NB4 (cell line): ENCODE measurements around the gene NTN5.

ENCODE experiments used
- POLR2A ChIP-seq: IDR thresholded peaks from 2 replicates; pipeline ENCODE4 v1.6.1; 2011; ENCODE audit warnings: mild to moderate bottlenecking; ENCODE audit not compliant: insufficient read length; ENCODE audit errors: extremely low read depth
- TF ChIP-seq, protein P1 (sequence below): IDR thresholded peaks from one replicate; pipeline ENCODE4 v1.5.1; 2012; ENCODE audit warnings: low read depth, low read length
- TF ChIP-seq, protein P2 (sequence below): IDR thresholded peaks from 2 replicates; pipeline ENCODE4 v1.6.1; 2011; ENCODE audit warnings: low read depth, low read length

DNA sequence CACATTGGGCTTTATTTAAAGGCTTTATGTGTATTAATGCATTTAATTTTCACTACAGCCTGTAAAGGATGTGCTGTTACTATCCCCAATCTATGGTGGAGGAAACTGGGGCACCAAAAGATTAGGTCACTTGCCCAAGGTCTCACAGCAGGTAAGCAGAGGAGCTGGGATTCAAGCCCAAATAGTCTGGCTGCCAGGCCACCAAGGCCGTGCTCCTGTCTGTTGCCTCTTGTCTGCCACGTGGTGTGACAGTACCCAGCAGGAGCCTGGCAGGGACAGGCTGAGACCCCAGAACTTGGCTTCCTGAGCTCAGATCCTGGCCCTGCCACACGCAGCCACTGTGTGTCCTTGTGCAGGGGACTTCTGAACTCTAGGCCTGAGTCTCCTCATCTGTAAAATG is 4.5 kb downstream of the NTN5 start:
- TF ChIP-seq, protein P1, sequence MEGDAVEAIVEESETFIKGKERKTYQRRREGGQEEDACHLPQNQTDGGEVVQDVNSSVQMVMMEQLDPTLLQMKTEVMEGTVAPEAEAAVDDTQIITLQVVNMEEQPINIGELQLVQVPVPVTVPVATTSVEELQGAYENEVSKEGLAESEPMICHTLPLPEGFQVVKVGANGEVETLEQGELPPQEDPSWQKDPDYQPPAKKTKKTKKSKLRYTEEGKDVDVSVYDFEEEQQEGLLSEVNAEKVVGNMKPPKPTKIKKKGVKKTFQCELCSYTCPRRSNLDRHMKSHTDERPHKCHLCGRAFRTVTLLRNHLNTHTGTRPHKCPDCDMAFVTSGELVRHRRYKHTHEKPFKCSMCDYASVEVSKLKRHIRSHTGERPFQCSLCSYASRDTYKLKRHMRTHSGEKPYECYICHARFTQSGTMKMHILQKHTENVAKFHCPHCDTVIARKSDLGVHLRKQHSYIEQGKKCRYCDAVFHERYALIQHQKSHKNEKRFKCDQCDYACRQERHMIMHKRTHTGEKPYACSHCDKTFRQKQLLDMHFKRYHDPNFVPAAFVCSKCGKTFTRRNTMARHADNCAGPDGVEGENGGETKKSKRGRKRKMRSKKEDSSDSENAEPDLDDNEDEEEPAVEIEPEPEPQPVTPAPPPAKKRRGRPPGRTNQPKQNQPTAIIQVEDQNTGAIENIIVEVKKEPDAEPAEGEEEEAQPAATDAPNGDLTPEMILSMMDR = no peak
- TF ChIP-seq POLR2A = no peak
- TF ChIP-seq, protein P2, sequence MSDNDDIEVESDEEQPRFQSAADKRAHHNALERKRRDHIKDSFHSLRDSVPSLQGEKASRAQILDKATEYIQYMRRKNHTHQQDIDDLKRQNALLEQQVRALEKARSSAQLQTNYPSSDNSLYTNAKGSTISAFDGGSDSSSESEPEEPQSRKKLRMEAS = 0 out of 2 replicates have a peak, but pooled peaks have one; percentile 10
